ENCODE results near the gene CHD6. TPM values are rescaled to one million over a fixed set of nuclear protein-coding genes. Genes with fewer than 3 reads are reported as not detected.

The CHD6 gene
- total RNA-seq, 1 experiment from 2014 or later, result 46.7 TPM

- POLR2A ChIA-PET (ENCODE audit: low non-redundant PET), result no interaction called here
- H3K9me3 ChIP-seq (ENCODE audit: low read depth, low read length, poor library complexity, severe bottlenecking), result no peaks in the 10 kb centered on the region
- no TSS peak for BruUV-seq (replicated peaks)
- H3K27me3 ChIP-seq (replicated peaks; ENCODE audit: insufficient read depth, low read depth, low read length, poor library complexity), result no peaks in the 10 kb centered on the region
- intact Hi-C loops (cut with micrococcal nuclease; ENCODE audit: unreplicated experiment), result no loop called here
- no peaks in the 10 kb centered on the region for H3K4me1 ChIP-seq (ENCODE audit: insufficient read depth, low read length, poor library complexity, severe bottlenecking)
- no peak for TF ChIP-seq EZH2 (IDR thresholded peaks at IDR 0.05; ENCODE audit: borderline replicate concordance, low read depth, low read length, poor library complexity, severe bottlenecking)
- TF ChIP-seq CTCF (conservative IDR thresholded peaks at IDR 0.05; ENCODE audit: low read depth, low read length), result no peak
- no peak for DNase-seq (ENCODE audit: low spot score)
- CTCF ChIA-PET, result interaction anchor here (0.6 kb wide), 2 partner anchors 263 to 386 kb away, joined by 3 to 19 read pairs; no protein-coding TSS in a partner anchor
- no peak overlapping the region for H3K27ac ChIP-seq (ENCODE audit: low read depth, low read length, poor library complexity, severe bottlenecking)
- no peaks in the 10 kb centered on the region for H3K36me3 ChIP-seq (ENCODE audit: insufficient read depth, low read length, poor library complexity, severe bottlenecking)
- no peak overlapping the region for H3K4me3 ChIP-seq (ENCODE audit: low read depth, low read length, poor library complexity, severe bottlenecking)
Measured at GRCh38 chr20:41373931-41374920, 244.0 kb downstream of the CHD6 start.

- H3K27ac ChIP-seq (ENCODE audit: low read depth, low read length, poor library complexity, severe bottlenecking), result no peak overlapping the region
- intact Hi-C loops (cut with micrococcal nuclease; ENCODE audit: unreplicated experiment), result no loop called here
- H3K27me3 ChIP-seq (replicated peaks; ENCODE audit: insufficient read depth, low read depth, low read length, poor library complexity), result no peaks in the 10 kb centered on the region
- ChIA-PET POLR2A (ENCODE audit: low non-redundant PET) (no interaction called here), CTCF (no interaction called here)
- no peak overlapping the region for H3K4me3 ChIP-seq (ENCODE audit: low read depth, low read length, poor library complexity, severe bottlenecking)
- no peaks in the 10 kb centered on the region for H3K9me3 ChIP-seq (ENCODE audit: low read depth, low read length, poor library complexity, severe bottlenecking)
- no peak for DNase-seq (ENCODE audit: low spot score)
- BruUV-seq (replicated peaks), result no TSS peak
- TF ChIP-seq EZH2 (IDR thresholded peaks at IDR 0.05; ENCODE audit: borderline replicate concordance, low read depth, low read length, poor library complexity, severe bottlenecking) (no peak), CTCF (conservative IDR thresholded peaks at IDR 0.05; ENCODE audit: low read depth, low read length) (no peak)
- no peaks in the 10 kb centered on the region for H3K36me3 ChIP-seq (ENCODE audit: insufficient read depth, low read length, poor library complexity, severe bottlenecking)
- no peaks in the 10 kb centered on the region for H3K4me1 ChIP-seq (ENCODE audit: insufficient read depth, low read length, poor library complexity, severe bottlenecking)
Measured at GRCh38 chr20:41373251-41373783, 244.9 kb downstream of the CHD6 start.

- TF ChIP-seq CTCF (conservative IDR thresholded peaks at IDR 0.05; ENCODE audit: low read depth, low read length) (no peak), EZH2 (IDR thresholded peaks at IDR 0.05; ENCODE audit: borderline replicate concordance, low read depth, low read length, poor library complexity, severe bottlenecking) (no peak)
- Histone ChIP-seq H3K9me3 (ENCODE audit: low read depth, low read length, poor library complexity, severe bottlenecking) (no peaks in the 10 kb centered on the region), H3K27me3 (replicated peaks; ENCODE audit: insufficient read depth, low read depth, low read length, poor library complexity) (peaks cover 12% of the 10 kb centered on the region), H3K4me3 (ENCODE audit: low read depth, low read length, poor library complexity, severe bottlenecking) (no peak overlapping the region), H3K36me3 (ENCODE audit: insufficient read depth, low read length, poor library complexity, severe bottlenecking) (no peaks in the 10 kb centered on the region), H3K27ac (ENCODE audit: low read depth, low read length, poor library complexity, severe bottlenecking) (no peak overlapping the region), H3K4me1 (ENCODE audit: insufficient read depth, low read length, poor library complexity, severe bottlenecking) (no peaks in the 10 kb centered on the region)
- BruUV-seq (replicated peaks), result no TSS peak
- no peak for DNase-seq (ENCODE audit: low spot score)
- POLR2A ChIA-PET (ENCODE audit: low non-redundant PET), result no interaction called here
- CTCF ChIA-PET, result no interaction called here
- intact Hi-C loops (cut with micrococcal nuclease; ENCODE audit: unreplicated experiment), result no loop called here
Measured at GRCh38 chr20:41371371-41371770, 246.8 kb downstream of the CHD6 start.

Measured in A673 (cell line).